Esophagus squamous epithelium (tissue), 5 donors: Measurements from ENCODE around the gene FBXW5. TPM values are rescaled to one million over a fixed set of nuclear protein-coding genes. Genes with fewer than 3 reads are reported as not detected.

Experiments used
- DNase-seq: peaks from one replicate; lab custom pipeline; 2025; lab: John Stamatoyannopoulos, UW
- H3K27ac ChIP-seq, 4 donors: fragments of 200-600 bp; sonication (generic); one replicate each; pipeline ENCODE4 v1.5.1; 2016 to 2019; ENCODE audit warnings: mild to moderate bottlenecking in 1 of 4
- H3K27me3 ChIP-seq, 4 donors: fragments of 200-600 bp; sonication (generic); 1 replicate in 3 of 4; 2 replicates in 1 of 4; pipeline versions ENCODE4 v1.5.1 to v1.6.0; 2017 to 2021; ENCODE audit warnings: antibody characterized with exemption in 1 of 4
- H3K36me3 ChIP-seq, 3 donors: fragments of 200-600 bp; sonication (generic); one replicate each; pipeline ENCODE4 v1.5.1; 2016 to 2019
- H3K4me1 ChIP-seq, 3 donors: fragments of 200-600 bp; sonication (generic); one replicate each; pipeline ENCODE4 v1.5.1; 2017 to 2019
- H3K4me3 ChIP-seq, 4 donors: fragments of 200-600 bp; sonication (generic); 1 replicate in 3 of 4; 2 replicates in 1 of 4; pipeline ENCODE4 v1.5.1; 2016 to 2019; ENCODE audit warnings: mild to moderate bottlenecking in 2 of 4, moderate library complexity in 1 of 4
- H3K9me3 ChIP-seq, 3 donors: fragments of 200-600 bp; sonication (generic); one replicate each; pipeline ENCODE4 v1.5.1; 2016 to 2019
- CTCF ChIP-seq, 6 experiments: fragments of 450-650 bp in 4 of 6; fragments of 200-600 bp in 2 of 6; sonication (generic) in 2 of 6; IDR thresholded peaks; one replicate each; pipeline ENCODE4 v1.5.1; 2016 to 2019; ENCODE audit warnings: antibody characterized with exemption in 6 of 6, mild to moderate bottlenecking in 4 of 6, moderate library complexity in 4 of 6
- POLR2A ChIP-seq, 4 donors: fragments of 450-650 bp; IDR thresholded peaks; one replicate each; pipeline ENCODE4 v1.6.1; 2017; ENCODE audit warnings: antibody characterized with exemption in 4 of 4, mild to moderate bottlenecking in 4 of 4, moderate library complexity in 3 of 4
- WGBS, 2 donors: methylation state at CpG; one replicate each; pipeline ENCODE4 v1.1.5; 2018; 5-methylcytosine and 5-hydroxymethylcytosine counted together
- intact Hi-C: fragments of 100-400 bp; cut with DNase I; formaldehyde crosslinking; loops from one replicate; pipeline ENCODE4 v1.15.0; 2022
- total RNA-seq, 4 donors: library from RNA; depleted of rRNA; stranded (reverse); fragments of >200 nt; gene quantifications; one replicate each; pipeline ENCODE4 v1.1.0, GENCODE V29; 2016
- donor health status: DM: yes; HTN: yes; CAD: no.

FBXW5 gene
- total RNA-seq, 4 donors from 2014 or later = 146 to 210 (median 163) TPM

GRCh38 chr9:136981588-136982231 lies 37.2 kb upstream of the FBXW5 start:
- peaks cover 0 to 46% (median 11%) of the 10 kb centered on the region in 3 donors for H3K4me1 ChIP-seq
- no peaks in the 10 kb centered on the region for H3K9me3 ChIP-seq
- H3K36me3 ChIP-seq = no peaks in the 10 kb centered on the region
- 62 to 80% methylated on average over 1 to 7 of the region's 17 CpGs for WGBS, 2 donors
- TF ChIP-seq CTCF (IDR thresholded peaks at IDR 0.05) (no peak), POLR2A (IDR thresholded peaks at IDR 0.05) (no peak)
- intact Hi-C loops = no loop called here
- H3K4me3 ChIP-seq = no peak overlapping the region
- H3K27me3 ChIP-seq = peaks cover 3 to 54% (median 17%) of the 10 kb centered on the region in 4 donors
- no peak for DNase-seq
- peak overlapping the region in 2 of 4 donors; percentile 65 to 71 for H3K27ac ChIP-seq

GRCh38 chr9:136980669-136981478 lies 36.3 kb upstream of the FBXW5 start:
- Histone ChIP-seq H3K4me1 (peaks cover 0 to 54% (median 13%) of the 10 kb centered on the region in 3 donors), H3K9me3 (no peaks in the 10 kb centered on the region), H3K4me3 (no peak overlapping the region), H3K27ac (peak overlapping the region; percentile 30 to 71 (median 50)), H3K27me3 (peaks cover 3 to 45% (median 15%) of the 10 kb centered on the region in 4 donors), H3K36me3 (no peaks in the 10 kb centered on the region)
- intact Hi-C loops = no loop called here
- WGBS, 2 donors = 74 to 77% methylated on average over 10 to 16 of the region's 16 CpGs
- TF ChIP-seq CTCF (IDR thresholded peaks at IDR 0.05) (no peak), POLR2A (IDR thresholded peaks at IDR 0.05) (no peak)
- no peak for DNase-seq

GRCh38 chr9:136979769-136980587 lies 35.4 kb upstream of the FBXW5 start:
- Histone ChIP-seq H3K27me3 (peaks cover 0 to 36% (median 6%) of the 10 kb centered on the region in 4 donors), H3K9me3 (no peaks in the 10 kb centered on the region)

GRCh38 chr9:136978865-136979544 lies 34.5 kb upstream of the FBXW5 start:
- TF ChIP-seq POLR2A (IDR thresholded peaks at IDR 0.05) = no peak
- no peak for TF ChIP-seq CTCF (IDR thresholded peaks at IDR 0.05)
- no peak for DNase-seq
- Histone ChIP-seq H3K4me3 (peak overlapping the region in 1 of 4 donors; percentile 8), H3K36me3 (no peaks in the 10 kb centered on the region), H3K27ac (peak overlapping the region in 2 of 4 donors; percentile 33 to 55), H3K4me1 (peaks cover 13 to 58% (median 23%) of the 10 kb centered on the region in 3 donors), H3K27me3 (peaks cover 0 to 26% (median 0%) of the 10 kb centered on the region in 4 donors), H3K9me3 (no peaks in the 10 kb centered on the region)
- 72% methylated on average over 10 of the region's 41 CpGs; no CpG with 5 or more reads in 1 of the 2 donors for WGBS, 2 donors
- intact Hi-C loops = no loop called here

More at GRCh38 chr9:136979769-136980587, 35.4 kb upstream of the FBXW5 start:
- TF ChIP-seq POLR2A (IDR thresholded peaks at IDR 0.05) = no peak
- no peak for TF ChIP-seq CTCF (IDR thresholded peaks at IDR 0.05)
- Histone ChIP-seq H3K4me3 (no peak overlapping the region), H3K4me1 (peaks cover 8 to 55% (median 22%) of the 10 kb centered on the region in 3 donors), H3K27ac (peak overlapping the region in 2 of 4 donors; percentile 9 to 71), H3K36me3 (no peaks in the 10 kb centered on the region)
- intact Hi-C loops = no loop called here
- WGBS, 2 donors = 81 to 94% methylated on average over 10 to 12 of the region's 26 CpGs
- DNase-seq = no peak
